ENCODE measurements around the gene JCAD. TPM values are rescaled to one million over a fixed set of nuclear protein-coding genes. Genes with fewer than 3 reads are reported as not detected.

JCAD gene
- total and polyA plus RNA-seq, 2 of the 8 experiments (the other 6 are each of a cell fraction or from before 2014, with no cell fraction given): 0.56 to 5.2 TPM

GRCh38 chr10:30091136-30091535, 31.8 kb upstream of the JCAD start:
- no peaks in the 10 kb centered on the region; a peak in 1 of 7 replicates for H3K27me3 ChIP-seq (replicated peaks in 1 of 4; ENCODE audit: control insufficient read depth in 3 of 4, extremely low read depth in 1 of 4, insufficient read depth in 3 of 4, low read length in 3 of 4)
- H3K79me2 ChIP-seq (ENCODE audit: control insufficient read depth in 1 of 2, insufficient read depth in 2 of 2, low read length in 2 of 2): no peaks in the 10 kb centered on the region
- H2AFZ ChIP-seq (ENCODE audit: low read length): no peak overlapping the region
- H2AK5ac ChIP-seq (ENCODE audit: low read depth, low read length): no peak overlapping the region
- H2BK12ac ChIP-seq (ENCODE audit: low read depth, low read length): no peak overlapping the region
- H3K9ac ChIP-seq (replicated peaks in 1 of 4; ENCODE audit: extremely low read depth in 1 of 4, low read depth in 3 of 4, low read length in 3 of 4): no peak overlapping the region
- no peaks in the 10 kb centered on the region for H4K20me1 ChIP-seq (replicated peaks in 1 of 2; ENCODE audit: control insufficient read depth in 1 of 2, insufficient read depth in 2 of 2, low read length in 2 of 2)
- H3K23ac ChIP-seq (ENCODE audit: insufficient read length): no peak overlapping the region
- H3K9me3 ChIP-seq (ENCODE audit: insufficient read depth in 2 of 2, low read depth in 1 of 2, low read length in 1 of 2): no peaks in the 10 kb centered on the region
- no peak overlapping the region for H3K4me3 ChIP-seq (ENCODE audit: extremely low read depth in 1 of 4, insufficient read depth in 2 of 4, low read depth in 3 of 4, low read length in 4 of 4)
- H2BK20ac ChIP-seq (ENCODE audit: low read length): no peak overlapping the region
- no peak overlapping the region for H3K14ac ChIP-seq (ENCODE audit: insufficient read length)
- no peak overlapping the region for H4K5ac ChIP-seq (ENCODE audit: insufficient read length, low read depth, low read length)
- no peaks in the 10 kb centered on the region for H3K79me1 ChIP-seq (ENCODE audit: low read depth, low read length)
- no peak overlapping the region for H4K8ac ChIP-seq (ENCODE audit: extremely low read depth, insufficient read depth, low read length)
- no peak overlapping the region for H4K91ac ChIP-seq (replicated peaks; ENCODE audit: insufficient read length, low read length)
- no peak overlapping the region for H3K56ac ChIP-seq (replicated peaks; ENCODE audit: insufficient read length, low read depth, low read length)
- no peaks in the 10 kb centered on the region for H3K23me2 ChIP-seq (ENCODE audit: low read depth, low read length)
- 86% methylated on average over 4 of the region's 4 CpGs; no CpG with 5 or more reads in 1 of the 2 experiments for WGBS, 2 experiments (ENCODE audit: extremely low coverage in 1 of 2, insufficient coverage in 1 of 2, insufficient read length in 1 of 2, insufficient replicate concordance in 2 of 2, low coverage in 1 of 2, low lambda C conversion rate in 2 of 2, missing lambda C conversion rate in 1 of 2)
- DNase-seq (ENCODE audit: low read depth in 1 of 2, low spot score in 2 of 2): no peak
- H3K36me3 ChIP-seq (ENCODE audit: control insufficient read depth in 2 of 4, insufficient read depth in 4 of 4, low read length in 3 of 4): no peaks in the 10 kb centered on the region
- no peak overlapping the region for H2BK5ac ChIP-seq (ENCODE audit: low read depth, low read length)
- no peak overlapping the region for H2BK120ac ChIP-seq (replicated peaks; ENCODE audit: low read depth, low read length)
- no peak overlapping the region for H3K4ac ChIP-seq (replicated peaks; ENCODE audit: insufficient read length, low read depth, low read length)
- H3K27ac ChIP-seq (ENCODE audit: low read depth, low read length): no peak overlapping the region
- no peak overlapping the region for H2BK15ac ChIP-seq (ENCODE audit: low read length)
- POLR2A ChIA-PET (ENCODE audit: partially characterized antibody): no interaction called here
- 0 out of 7 replicates have a peak, but pooled peaks cover 0 to 3% (median under 1%) of the 10 kb centered on the region in 4 experiments for H3K4me1 ChIP-seq (replicated peaks in 1 of 4; ENCODE audit: control insufficient read depth in 3 of 4, insufficient read depth in 4 of 4, low read length in 3 of 4)
- H3K18ac ChIP-seq (ENCODE audit: extremely low read depth, low read length): no peak overlapping the region
- FAIRE-seq: no peak
- CTCF ChIA-PET (ENCODE audit: partially characterized antibody): interaction anchor here (0.7 kb wide), 1 partner anchor 574 kb away, joined by 3 read pairs; no protein-coding TSS in a partner anchor
- H3K4me2 ChIP-seq (ENCODE audit: insufficient read depth in 1 of 2, low read depth in 2 of 2, low read length in 2 of 2): no peak overlapping the region
- no peak for TF ChIP-seq RAD21 (IDR thresholded peaks at IDR 0.05 in 1 of 2, conservative IDR thresholded peaks at IDR 0.05 in 1 of 2; ENCODE audit: low read depth in 2 of 2, low read length in 2 of 2)
- no peak for TF ChIP-seq POLR2A (IDR thresholded peaks at IDR 0.05; ENCODE audit: control extremely low read depth in 1 of 2, low read depth in 2 of 2, low read length in 2 of 2)
- TF ChIP-seq EGR1 (IDR thresholded peaks at IDR 0.05; ENCODE audit: borderline replicate concordance, low read depth, low read length): no peak
- TF ChIP-seq SIN3A (conservative IDR thresholded peaks at IDR 0.05 in 1 of 2, IDR thresholded peaks at IDR 0.05 in 1 of 2; ENCODE audit: low read depth in 1 of 2, low read length in 2 of 2): no peak
- no peak for TF ChIP-seq TCF12 (IDR thresholded peaks at IDR 0.05; ENCODE audit: low read depth, low read length)
- no peak for TF ChIP-seq TBP (IDR thresholded peaks at IDR 0.05; ENCODE audit: low read depth, low read length)
- no peak for TF ChIP-seq CHD2 (IDR thresholded peaks at IDR 0.05; ENCODE audit: low read length)
- no peak for TF ChIP-seq YY1 (IDR thresholded peaks at IDR 0.05; ENCODE audit: low read depth, low read length)
- no peak for TF ChIP-seq POU5F1 (IDR thresholded peaks at IDR 0.05; ENCODE audit: low read depth, low read length)
- TF ChIP-seq MAFK (IDR thresholded peaks at IDR 0.05; ENCODE audit: low read depth, low read length): no peak
- no peak for TF ChIP-seq EZH2 (IDR thresholded peaks at IDR 0.05; ENCODE audit: low read depth, low read length, severe bottlenecking)
- no peak for TF ChIP-seq RXRA (IDR thresholded peaks at IDR 0.05; ENCODE audit: insufficient read depth, low read depth, low read length)
- no peak for TF ChIP-seq KDM4A (IDR thresholded peaks at IDR 0.05; ENCODE audit: low read depth, low read length, severe bottlenecking)
- TF ChIP-seq CBX8 (IDR thresholded peaks at IDR 0.05; ENCODE audit: borderline replicate concordance, low read depth, low read length): no peak
- no peak for TF ChIP-seq RNF2 (IDR thresholded peaks at IDR 0.05; ENCODE audit: borderline replicate concordance, low read depth, low read length, missing control alignments, poor library complexity, severe bottlenecking)
